HG02970 (cell line): Measurements from ENCODE around the gene NPHP4.

Source experiments
- ATAC-seq: cut with Tn5 transposase; IDR thresholded peaks from one replicate; pipeline ENCODE4 v1.9.1; 2021; ENCODE audit warnings: mild to moderate bottlenecking, moderate library complexity, moderate number of reproducible peaks; ENCODE audit not compliant: unreplicated experiment, low FRiP score

The NPHP4 gene

DNA sequence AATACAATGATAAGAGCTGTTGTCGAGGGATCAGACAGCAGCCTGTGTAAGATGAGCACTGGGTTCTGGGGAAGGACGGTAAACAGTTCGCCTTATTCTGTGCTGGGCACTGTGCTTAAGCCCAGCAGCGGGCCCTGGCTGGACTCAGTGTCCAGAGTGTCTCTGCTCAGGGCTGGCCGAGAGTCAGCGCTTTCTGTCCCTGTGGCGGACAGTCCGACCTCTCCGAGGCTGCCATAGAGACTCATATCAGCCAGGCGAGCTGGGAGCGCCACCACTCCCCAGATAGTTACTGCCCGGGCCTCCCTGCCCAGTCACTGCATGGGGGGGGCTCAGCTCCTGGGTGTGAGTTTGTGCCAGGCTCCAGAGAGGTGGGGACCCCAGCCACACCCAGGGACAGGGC is 14.7 kb upstream of the NPHP4 start:
- no peak for ATAC-seq

DNA sequence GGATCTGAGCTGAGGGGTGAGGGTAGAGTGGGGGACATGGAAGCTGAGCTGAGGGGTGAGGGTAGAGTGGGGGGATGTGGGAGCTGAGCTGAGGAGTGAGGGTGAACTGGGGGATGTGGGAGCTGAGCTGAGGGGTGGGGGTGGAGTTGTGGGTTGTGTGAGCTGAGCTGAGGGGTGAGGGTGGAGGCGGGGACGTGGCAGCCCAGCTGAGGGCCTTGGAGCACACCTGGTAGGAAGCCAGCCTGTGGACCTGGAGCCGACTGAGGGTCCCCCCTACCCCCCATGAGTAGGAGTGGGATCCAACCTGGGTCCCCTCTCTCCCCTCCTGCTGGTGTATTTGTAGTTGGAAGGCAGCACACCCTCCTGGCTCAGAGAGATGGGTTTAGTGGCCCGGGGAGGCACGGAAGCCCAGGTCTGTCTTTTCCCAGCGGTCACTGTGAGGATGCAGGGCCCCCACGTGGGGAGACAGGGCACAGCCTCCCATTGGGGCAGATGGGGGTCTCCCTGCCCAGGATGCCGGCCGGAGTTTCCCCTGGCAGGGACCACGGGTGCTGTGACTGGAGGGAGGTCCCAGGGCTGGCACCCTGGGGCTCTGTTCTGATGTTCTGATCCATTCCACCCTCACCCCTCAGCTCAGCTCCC is 13.2 kb upstream of the NPHP4 start:
- ATAC-seq: no peak

DNA sequence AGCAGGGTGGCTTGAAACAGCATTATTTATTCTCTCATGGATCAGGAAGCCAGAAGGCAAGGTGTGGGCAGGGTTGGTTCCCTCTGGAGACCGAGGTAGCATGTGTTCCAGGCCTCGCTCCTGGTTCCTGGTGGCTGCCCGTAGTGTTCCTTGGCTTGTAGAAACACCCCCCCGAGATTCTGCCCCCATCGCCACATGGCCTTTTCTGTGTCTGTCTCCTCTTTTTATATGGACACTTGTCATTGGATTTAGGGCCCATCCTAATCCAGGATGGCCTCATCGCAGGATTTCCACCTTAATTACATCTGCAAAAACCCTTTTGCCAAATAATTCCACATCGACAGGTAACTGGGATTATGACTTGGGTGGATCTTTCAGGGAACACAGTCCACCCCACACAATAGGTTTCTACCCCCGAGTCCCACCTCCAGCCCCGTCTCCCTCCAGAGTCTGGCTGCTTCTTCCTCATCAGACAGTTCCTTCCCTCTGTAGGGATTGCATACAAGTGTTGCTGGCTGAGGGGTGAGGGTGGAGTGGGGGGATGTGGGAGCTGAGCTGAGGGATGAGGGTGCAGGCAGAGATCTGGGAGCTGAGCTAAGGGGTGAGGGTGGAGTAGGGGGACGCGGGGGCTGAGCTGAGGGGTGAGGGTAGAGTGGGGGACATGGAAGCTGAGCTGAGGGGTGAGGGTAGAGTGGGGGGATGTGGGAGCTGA is 12.3 kb upstream of the NPHP4 start:
- no peak for ATAC-seq

DNA sequence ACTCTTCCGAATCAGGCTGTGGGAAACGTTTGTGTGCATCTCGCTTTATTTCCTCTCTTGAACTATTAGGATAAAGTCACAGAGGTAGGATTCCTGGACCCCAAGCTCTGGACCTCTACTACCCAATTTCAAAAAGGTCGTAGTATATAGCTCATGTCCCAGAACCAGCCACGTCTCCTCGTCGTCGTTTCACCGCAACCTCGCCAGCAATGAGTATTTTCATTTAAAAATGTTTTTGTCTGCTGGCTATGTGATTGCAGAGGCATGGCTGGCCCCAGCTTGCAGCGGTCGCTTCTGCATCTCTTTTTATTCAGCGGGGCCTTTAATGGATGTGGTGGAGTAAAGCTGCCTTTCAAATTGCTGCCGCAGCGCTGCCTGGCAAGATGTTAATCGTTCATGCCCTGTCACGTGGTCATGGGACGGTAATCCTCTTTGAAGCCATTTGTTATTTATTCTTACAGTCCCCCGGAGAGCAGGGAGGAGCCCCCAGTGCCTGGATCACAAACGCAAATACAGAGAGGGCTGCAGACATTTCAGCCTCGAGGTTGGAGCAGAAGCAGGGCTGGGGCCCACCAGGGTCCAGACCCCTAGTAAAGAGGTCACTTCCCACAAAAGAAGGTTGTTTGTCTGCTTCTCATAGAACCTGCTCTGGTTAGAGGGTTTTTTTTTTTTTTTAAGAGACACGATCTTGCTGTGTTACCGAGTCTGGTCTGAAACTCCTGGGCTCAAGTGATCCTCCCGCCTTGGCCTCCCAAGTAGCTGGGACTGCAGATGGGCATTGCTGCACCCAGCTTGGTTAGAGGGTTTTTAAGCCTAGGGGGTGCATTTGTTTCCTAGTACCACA is 11.6 kb upstream of the NPHP4 start:
- no peak for ATAC-seq

DNA sequence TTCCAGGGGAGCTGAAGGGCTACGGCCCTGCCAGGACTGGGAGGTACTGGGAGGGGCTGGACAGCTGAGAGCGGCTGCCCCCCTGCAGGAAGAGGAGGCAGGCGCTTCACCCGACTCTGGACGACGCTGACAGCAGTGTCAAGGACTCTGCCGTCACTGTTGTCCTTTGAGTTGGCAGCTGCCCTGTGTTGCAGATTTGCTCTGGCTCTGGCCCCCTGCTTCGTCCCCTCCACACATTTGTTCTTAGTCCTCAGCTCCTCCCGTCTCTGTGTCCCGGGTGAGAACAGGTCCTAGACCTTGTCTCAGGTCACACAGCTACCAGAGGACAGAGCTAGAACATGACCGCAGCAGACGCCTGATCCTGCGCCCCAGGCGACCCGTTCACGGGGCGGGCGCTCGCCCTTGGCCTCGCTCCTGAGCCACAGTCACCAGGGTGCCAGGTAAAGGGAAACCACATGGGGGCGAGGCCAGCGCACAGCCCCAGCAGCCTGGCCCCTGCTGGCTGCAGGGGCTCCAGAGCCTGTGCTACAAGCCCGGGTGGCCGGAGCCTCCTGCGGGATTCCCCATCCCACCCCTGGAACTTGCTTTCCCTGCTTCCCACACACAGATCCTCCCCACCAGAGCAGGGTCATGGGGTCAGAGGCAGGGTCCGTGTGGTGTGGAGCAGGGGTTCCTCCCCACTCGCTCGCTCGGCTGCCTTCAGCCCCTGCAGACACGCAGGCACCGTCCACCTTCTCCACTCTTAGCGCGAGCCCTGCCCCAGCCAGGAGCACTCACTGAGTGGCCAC is 10.7 kb upstream of the NPHP4 start:
- no peak for ATAC-seq

DNA sequence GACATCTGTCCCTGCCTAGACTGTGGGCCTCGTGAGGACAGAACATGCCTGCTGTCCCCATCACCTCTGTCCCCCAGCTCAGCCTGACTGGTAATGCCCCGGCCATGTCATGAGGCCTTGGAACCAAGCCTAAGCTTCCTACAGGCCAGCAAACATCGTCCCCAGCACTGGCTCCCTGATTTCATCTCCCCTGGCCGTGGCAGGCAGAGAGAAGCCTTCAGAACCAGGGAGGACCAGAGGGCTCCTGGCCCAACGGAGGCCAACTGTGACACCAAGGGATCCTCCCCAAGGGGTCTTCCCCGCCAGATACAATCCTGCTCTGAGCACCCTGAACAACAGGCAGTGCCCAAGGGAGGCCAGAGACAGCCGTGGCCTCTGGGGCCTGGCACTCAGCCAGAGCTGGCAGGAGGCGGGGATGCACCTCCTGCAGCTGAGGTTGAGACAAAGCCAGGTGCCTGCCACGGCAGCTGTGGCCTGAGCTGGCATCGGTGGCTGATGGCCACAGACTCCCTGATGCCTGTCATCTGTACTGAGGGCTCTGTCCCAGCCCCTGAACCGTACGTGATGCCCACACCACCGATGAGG is 9.9 kb upstream of the NPHP4 start:
- ATAC-seq: no peak

DNA sequence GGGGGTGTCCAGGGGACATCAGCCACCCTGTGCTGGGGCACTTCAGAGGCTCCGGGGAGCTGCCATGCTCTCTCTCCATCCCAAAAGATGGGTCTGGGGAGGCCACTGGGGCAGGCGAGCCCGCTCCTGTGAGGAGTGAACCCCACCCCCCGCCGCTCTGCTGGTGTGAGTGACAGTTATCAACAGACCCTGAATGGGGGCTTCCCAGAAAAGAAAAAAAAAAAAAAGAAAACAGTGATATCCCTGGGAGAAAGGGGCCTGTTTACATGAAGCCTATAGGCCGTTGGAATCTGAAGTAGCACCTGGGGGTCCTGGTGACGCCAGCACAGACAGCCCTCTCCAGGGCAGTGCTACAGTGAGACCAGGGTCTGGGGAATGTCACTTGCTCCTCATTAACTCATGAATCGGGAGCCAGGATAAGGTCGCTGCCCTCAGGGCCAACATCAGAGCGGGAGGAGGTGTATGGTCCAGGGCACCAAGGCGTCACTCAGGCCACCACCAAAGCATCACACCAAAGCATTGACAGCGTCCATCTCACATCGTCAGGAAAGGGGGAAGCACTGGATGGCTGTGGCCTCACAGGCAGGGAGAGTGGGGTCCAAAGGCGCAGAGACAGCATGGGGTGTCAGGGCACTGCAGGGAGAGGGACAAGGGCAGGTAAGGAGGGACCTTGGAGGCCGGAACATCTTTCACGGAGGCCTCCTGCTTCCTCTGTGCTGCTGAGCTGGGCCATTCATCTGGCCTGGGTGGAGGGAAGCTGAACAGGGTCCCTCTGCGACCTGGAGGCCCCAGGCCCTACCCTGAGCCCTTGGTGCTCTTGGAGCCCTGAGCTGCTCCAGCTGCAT is 8.4 kb upstream of the NPHP4 start:
- ATAC-seq: no peak

DNA sequence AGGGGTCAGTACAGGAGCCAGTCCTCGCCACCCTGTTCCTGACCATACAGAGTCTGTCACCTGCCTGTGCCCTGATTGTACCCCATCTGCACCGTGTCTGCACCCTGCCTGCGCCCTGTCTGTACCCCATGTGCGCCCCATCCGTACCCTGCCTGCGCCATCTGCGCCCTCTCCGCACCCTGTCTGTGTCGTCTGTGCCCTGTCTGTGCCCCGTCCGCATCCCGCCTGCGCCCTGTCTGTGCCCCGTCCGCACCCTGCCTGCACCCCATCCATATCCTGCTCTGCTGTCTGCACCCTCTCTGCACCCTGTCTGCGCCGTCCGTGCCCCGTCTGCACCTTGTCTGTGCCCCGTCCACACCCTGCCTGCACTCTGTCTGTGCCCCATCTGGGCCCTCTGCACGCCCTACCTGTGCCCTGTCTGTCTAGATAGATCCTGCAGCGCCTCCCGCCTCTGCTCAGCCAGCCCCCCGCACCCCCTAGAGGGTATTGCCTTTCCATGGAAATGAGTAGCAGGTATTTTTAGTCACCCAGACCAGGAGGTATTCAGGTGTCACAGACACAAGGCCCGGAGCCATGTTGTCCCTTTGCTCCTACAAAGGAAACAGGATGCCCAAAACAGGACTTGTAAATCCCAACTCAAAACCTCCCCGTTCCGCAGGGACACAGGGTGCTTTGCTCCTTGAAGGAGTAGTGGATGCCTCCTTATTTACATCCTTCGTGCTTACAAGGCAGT is 7.7 kb upstream of the NPHP4 start:
- no peak for ATAC-seq

DNA sequence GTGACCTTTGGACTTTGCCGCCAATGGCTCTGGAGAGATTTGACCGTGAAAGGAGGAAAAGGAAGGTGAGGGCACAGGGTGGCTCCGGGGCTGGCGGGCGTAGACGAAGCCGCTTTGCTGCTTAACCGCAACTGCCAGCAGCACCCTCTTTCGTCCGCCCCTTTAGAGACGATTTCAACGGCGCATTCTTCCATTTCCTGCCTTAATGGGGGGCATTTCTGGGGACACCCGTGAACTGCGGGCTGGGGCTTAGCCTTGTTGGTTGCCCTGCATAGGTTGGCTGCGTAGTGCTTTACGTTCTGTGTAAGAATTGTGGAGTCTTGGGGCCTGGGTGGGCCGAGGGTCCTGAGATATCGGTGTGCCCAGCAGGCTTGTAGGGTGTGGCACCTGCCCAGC is 6.7 kb upstream of the NPHP4 start:
- no peak for ATAC-seq

DNA sequence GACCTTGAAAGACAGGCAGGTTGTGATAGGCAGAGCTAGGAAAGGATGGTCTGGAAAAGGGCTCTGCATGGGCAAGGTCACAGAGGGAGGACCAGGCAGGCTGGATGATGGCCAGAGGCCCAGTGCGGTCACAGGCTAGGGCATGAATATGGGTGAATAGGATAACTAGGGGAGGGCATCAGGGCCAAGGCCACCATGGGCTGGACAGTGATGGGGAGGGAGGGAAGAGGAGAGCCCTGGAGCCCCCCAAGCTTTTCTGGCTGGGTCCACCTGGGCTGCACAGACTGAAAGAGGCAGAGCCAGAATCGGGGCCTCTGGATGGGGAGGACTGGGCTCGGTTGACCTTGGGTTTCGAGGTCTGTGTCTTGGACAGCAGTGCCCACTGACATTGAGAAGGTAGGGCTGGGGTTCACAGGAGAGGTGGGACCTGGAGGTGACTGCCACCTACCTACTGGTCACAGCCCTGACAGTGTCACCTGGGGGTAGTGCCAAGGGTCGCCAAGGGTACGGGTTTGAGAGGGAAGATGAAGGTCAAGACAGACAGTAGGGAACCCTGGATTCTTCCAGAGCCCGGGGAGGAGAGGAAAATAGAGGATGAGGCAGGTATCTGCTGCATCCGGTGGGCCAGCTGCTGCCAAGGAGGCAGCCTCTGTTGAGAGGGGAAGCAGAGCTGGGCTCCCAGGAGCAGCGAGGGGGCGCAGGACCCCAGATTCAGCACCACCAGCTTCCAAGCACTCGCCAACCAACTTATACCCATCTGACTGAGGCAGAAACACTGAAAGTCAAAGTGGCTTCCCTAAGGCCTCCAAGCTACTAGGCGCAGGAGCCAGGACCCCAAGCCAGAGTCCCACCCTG is 6.1 kb upstream of the NPHP4 start:
- ATAC-seq: no peak

DNA sequence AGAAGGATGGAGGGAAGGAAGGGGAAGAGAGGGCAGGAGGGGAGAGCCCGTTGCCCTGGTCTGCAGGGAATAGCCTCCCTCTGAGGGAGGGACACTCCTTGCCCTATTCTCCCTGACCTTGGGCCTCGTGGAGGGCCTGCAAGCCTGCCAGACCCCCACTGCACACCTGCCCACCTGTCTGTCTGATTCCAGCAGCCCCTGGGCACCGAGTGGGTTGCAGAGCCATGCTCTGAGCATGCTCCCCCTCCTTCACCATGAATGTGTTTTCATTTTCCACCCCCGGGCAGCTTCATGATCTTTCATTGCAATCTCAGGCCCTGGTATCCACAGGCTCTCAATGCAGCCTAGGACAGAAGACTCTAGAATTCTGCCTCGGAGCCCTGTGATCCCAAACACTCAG is 5.1 kb upstream of the NPHP4 start:
- ATAC-seq: no peak

DNA sequence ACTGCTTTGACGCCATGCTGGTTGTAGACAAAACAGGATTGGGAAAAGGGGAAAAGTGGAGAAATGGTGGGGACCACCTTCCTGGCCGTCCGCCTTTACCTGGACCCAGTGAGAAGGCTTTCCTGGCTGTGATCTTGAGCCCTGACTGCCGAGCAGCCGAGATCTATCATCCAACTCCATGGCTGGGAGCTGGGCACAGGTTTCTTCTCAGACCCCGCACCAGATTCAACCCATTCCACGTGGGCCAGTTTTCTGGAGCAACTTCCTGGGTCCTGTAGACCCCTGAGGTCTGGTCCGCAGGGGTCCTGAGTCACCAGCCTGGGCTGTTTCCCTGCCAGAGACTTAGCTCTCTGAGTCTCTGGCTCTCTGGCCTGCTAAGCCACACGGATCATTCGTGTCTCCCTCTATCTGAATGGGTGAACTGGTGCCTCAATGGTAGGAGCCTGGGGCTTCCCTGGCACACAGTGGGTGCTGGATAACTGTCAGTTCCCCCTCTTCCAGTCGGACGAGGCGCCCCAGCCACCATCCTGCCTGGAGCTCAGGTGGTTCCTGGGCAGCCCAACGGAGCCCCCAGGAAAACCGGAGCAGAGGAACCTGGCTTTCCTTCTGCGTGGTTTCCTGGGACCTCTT is 4.5 kb upstream of the NPHP4 start:
- ATAC-seq: no peak

DNA sequence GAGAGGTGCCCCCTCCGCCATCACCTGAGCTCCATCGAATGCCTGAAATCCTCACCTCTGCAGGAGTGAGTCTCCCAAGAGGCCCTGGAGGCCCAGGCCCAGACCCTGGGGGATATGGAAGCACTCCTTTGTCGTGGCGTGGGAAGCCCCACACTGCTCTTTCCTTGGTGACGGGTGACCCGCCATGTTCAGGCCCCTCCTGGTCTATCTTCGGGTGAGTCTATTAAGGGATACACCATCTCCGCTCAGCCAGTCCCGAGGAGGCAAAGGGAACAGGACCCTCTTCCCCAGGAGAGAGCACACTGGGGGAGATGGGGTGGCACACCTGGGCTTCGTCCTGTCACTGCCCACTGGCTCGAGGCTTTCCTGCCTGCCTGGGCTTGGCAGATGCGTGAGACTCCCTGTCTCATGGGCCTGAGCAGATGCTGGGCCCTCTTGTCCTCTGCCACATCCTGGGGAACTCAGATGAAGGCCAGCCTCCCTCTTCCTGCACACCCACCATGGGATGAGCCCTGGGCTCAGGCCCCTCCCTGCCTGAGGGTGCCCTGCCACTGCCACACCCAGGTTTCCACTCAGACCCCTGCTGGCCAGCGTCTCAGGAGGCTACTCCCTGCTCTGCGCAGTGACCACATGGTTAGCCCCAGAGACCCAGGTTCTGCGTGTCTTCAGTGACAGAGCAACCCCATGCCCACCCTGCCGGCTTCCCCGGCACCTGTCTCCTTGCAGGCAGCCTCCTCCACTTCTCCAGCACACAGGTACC is 3.8 kb upstream of the NPHP4 start:
- ATAC-seq: no peak

DNA sequence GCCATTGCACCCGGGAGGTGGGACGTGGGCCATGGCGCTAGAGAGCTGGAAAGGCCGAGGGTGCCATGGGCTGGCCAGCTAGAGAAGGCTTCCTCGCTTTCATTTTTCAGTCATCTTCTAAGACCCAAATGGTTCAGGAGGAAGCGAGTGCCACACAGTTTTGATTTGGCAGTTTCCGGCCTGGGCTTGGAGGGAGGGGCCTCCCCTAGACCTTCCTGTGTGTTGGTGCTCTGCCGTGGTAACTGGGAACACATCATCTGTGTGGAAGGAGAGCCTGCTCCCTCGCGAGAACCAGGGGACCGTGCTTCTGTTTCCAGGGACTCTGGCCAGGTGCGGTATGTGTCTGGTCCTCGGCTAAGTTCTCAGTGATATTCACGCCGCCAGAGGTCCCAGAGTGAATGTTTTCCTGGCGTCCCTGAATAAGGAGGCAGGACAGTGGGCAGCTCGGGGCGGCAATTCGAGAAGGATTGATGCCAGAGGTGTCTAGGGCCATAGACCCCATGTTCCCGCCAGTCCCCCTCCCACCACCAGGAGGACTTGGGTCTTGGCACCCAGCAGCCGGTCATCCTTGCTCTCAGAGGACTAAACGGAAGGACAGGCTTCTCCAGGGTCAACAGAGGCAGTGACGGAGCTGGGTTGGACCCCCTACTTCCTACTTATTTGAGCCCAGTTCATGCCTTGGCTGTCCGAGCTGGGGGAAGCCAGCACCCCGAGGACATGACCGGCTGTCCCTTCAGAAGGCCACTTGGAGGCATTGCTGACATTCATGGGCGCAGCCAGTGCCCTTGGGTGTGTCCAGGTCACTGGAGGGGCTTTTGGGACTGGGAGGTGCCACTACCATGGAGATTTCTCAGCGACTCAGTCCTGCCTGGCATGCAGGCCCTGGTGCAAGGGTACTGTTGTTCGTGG is 2.7 kb upstream of the NPHP4 start:
- no peak for ATAC-seq

DNA sequence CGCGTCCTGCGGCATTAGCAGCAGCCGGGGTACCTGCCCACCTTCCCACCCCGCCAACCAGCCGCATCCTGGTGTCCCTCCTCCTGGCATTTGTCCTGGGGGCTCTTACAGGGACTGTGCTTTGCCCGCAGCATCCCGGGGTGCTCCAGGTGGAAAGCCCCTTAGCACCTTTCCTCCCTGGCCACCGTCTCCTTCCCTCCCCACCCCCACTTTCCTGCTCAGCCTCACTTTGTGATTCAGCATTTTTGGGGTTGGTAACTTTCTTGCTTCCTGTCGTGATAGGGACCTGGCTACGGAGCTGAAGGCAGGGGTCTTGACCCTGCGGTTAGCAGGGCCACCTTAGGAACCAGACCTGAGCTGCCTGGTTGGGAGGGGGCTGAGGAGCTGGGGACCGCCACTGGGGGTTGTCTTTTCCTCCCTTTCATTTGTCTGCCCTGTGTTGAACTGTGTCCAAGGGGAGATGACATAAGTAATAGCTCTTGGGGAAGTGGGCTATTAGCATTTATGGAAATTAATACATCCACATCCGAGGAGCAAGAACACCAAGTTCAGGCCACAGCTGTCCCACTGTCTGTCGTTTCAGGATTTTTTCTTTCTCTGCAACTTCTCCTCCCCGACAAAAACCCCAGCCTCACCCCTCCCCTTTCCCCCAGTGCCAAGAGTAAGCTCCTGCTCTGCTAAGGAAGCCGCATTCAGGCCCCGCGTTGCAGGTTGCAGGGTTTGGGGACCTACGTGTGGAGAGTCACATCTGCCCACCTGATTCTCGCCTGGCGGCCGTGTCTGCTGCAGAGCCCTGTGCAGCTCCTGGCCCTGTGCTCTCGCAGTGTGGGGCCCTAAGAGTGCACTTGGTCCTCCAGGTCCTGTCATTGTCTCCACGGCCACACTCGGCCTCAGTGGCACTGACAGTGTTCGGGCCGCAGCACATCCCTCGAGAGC is 1.6 kb upstream of the NPHP4 start:
- no peak for ATAC-seq
